CD4-positive, alpha-beta T cell (primary cell): Measurements from ENCODE around the gene MCOLN1. TPM values are rescaled to one million over a fixed set of nuclear protein-coding genes. Genes with fewer than 3 reads are reported as not detected.

Experiments used
- ATAC-seq: fragments of 200-7000 bp; cut with Tn5 transposase; one replicate; pipeline ENCODE4 v1.10.0; 2022; ENCODE audit warnings: mild to moderate bottlenecking; ENCODE audit not compliant: poor library complexity
- CTCF ChIA-PET: fragments of 350-600 bp; sonication (Branson Sonifier 250); formaldehyde crosslinking; loops from one replicate; lab custom pipeline; 2021; ENCODE audit warnings: antibody characterized with exemption, inconsistent platforms; lab: Charles Lee
- POLR2A ChIA-PET: fragments of 350-600 bp; sonication (Branson Sonifier 250); formaldehyde crosslinking; loops from one replicate; lab custom pipeline; 2021; ENCODE audit warnings: antibody characterized with exemption, inconsistent platforms; lab: Charles Lee
- DNase-seq, 14 experiments: peaks; one replicate each; pipeline ENCODE4 v3.0.0-alpha.2; 2013 to 2020; ENCODE audit warnings: mixed read lengths in 2 of 14
- H3K27ac ChIP-seq, 2 donors: one replicate each; pipeline versions ENCODE4 v1.5.1 to v1.7.0; 2013; ENCODE audit warnings: low read length in 2 of 2, low read depth in 1 of 2, mild to moderate bottlenecking in 1 of 2
- H3K27me3 ChIP-seq, 2 experiments: 1 replicate in 1 of 2; 2 replicates in 1 of 2; pipeline versions ENCODE4 v1.6.1 to v1.7.0; 2013; ENCODE audit warnings: low read length in 2 of 2, control low read depth in 1 of 2, mild to moderate bottlenecking in 1 of 2, moderate library complexity in 1 of 2; ENCODE audit not compliant: insufficient read depth in 2 of 2, control insufficient read depth in 1 of 2
- H3K36me3 ChIP-seq: one replicate; pipeline ENCODE4 v1.6.1; 2013; ENCODE audit warnings: low read length, control low read depth; ENCODE audit not compliant: insufficient read depth
- H3K4me1 ChIP-seq: one replicate; pipeline ENCODE4 v1.6.1; 2013; ENCODE audit warnings: low read length, control low read depth; ENCODE audit not compliant: insufficient read depth
- H3K4me3 ChIP-seq: one replicate; pipeline ENCODE4 v1.5.1; 2013; ENCODE audit warnings: mild to moderate bottlenecking, low read length, moderate library complexity
- H3K9me3 ChIP-seq, 2 experiments: 1 replicate in 1 of 2; 2 replicates in 1 of 2; pipeline versions ENCODE4 v1.6.1 to v1.7.0; 2013; ENCODE audit warnings: low read length in 2 of 2, mild to moderate bottlenecking in 2 of 2, control low read depth in 1 of 2, moderate library complexity in 1 of 2; ENCODE audit not compliant: control insufficient read depth in 1 of 2, insufficient read depth in 1 of 2
- H3K27ac Mint-ChIP-seq: one replicate; pipeline ENCODE4 v1.8.0; 2020; ENCODE audit warnings: mixed read lengths
- H3K27me3 Mint-ChIP-seq: one replicate; pipeline ENCODE4 v1.8.0; 2021; ENCODE audit warnings: mixed read lengths
- H3K36me3 Mint-ChIP-seq: one replicate; pipeline ENCODE4 v1.8.0; 2021; ENCODE audit warnings: low read depth, mixed read lengths
- H3K4me1 Mint-ChIP-seq: one replicate; pipeline ENCODE4 v1.8.0; 2021; ENCODE audit warnings: low read depth, mixed read lengths
- H3K4me3 Mint-ChIP-seq: one replicate; pipeline ENCODE4 v1.8.0; 2020; ENCODE audit warnings: mild to moderate bottlenecking, mixed read lengths
- H3K9me3 Mint-ChIP-seq: one replicate; pipeline ENCODE4 v1.8.0; 2020; ENCODE audit warnings: mixed read lengths
- CTCF ChIP-seq: fragments of 200-600 bp; IDR thresholded peaks from one replicate; pipeline ENCODE4 v1.8.0; 2022; ENCODE audit warnings: antibody characterized with exemption, mild to moderate bottlenecking
- intact Hi-C, 2 experiments: fragments of 100-400 bp; cut with DNase I in 1 of 2; cut with micrococcal nuclease in 1 of 2; formaldehyde crosslinking; loops; one replicate each; pipeline versions ENCODE4 v1.15.1 to v1.9.0; 2023 to 2025; cut with DNase I, micrococcal nuclease
- total RNA-seq, 174 experiments: library from RNA in 2 of 174; stranded (reverse) in 2 of 174; gene quantifications; one replicate each; pipeline ENCODE4 v1.2.3 and lab custom pipeline; 2021 to 2026

Gene MCOLN1
- total RNA-seq, 2 experiments from 2014 or later = 7.9 to 8.8 TPM

GRCh38 chr19:7539827-7540425 lies 17.5 kb downstream of the MCOLN1 start:
- ATAC-seq = no peak
- TF ChIP-seq CTCF = no peak
- Histone ChIP-seq H3K9me3 (no peaks in the 10 kb centered on the region), H3K4me3 (no peak overlapping the region), H3K27ac (no peak overlapping the region), H3K36me3 (peaks cover 41% of the 10 kb centered on the region), H3K27me3 (no peaks in the 10 kb centered on the region), H3K4me1 (peaks cover 28% of the 10 kb centered on the region)
- no peaks in the 10 kb centered on the region for H3K27me3 Mint-ChIP-seq
- no peaks in the 10 kb centered on the region for H3K9me3 Mint-ChIP-seq
- intact Hi-C loops = loop anchor here in 1 of 2 experiments (5.0 to 10.0 kb wide), 2 partner anchors 87 to 365 kb away; partner anchors contain the start of genes MAP2K7, PET100 and XAB2
- no peak overlapping the region for H3K27ac Mint-ChIP-seq
- H3K4me1 Mint-ChIP-seq = peaks cover 16% of the 10 kb centered on the region
- POLR2A ChIA-PET = interaction anchor here (2.1 kb wide), 1 partner anchor 18 kb away, joined by 7 read pairs; the partner anchor contains the start of gene MCOLN1
- DNase-seq = no peak
- CTCF ChIA-PET = no interaction called here
- peaks cover 52% of the 10 kb centered on the region for H3K36me3 Mint-ChIP-seq
- no peak overlapping the region for H3K4me3 Mint-ChIP-seq

DNA sequence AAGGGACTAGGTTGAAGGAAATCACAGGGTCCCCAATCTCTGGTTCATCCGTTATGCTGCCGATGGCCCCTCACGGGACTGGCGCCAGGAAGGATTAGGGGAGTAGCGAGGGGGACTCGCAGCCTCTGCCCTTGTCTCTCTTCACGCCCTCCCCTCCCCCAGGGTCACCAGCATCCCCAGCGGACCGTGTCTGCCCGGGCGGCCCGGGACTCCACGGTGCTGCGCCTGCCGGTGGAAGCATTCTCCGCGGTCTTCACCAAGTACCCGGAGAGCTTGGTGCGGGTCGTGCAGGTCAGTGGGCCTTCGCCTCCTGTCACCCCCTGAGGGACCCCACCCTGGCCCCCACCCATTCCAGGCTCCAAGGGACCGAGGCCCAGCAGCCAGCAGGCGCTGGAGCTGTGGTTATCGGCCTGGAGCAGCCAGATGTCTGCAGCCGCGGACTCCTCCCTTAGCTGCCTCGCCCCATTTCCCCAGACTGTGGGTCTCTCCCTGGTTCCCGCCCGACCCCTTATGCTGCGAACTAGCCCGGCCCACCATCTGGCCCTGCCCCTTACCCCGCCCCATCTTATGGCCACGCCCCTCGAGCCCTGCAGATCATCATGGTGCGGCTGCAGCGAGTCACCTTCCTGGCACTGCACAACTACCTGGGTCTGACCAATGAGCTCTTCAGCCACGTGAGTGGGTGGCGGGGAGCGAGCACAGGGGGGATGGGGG lies 18.5 kb downstream of the MCOLN1 start:
- no peaks in the 10 kb centered on the region for H3K9me3 Mint-ChIP-seq
- TF ChIP-seq CTCF = no peak
- ChIA-PET CTCF (interaction anchor here (1.5 kb wide), 1 partner anchor 27 kb away, joined by 3 read pairs; no protein-coding TSS in a partner anchor), POLR2A (interaction anchor here (0.7 kb wide), 1 partner anchor 19 kb away, joined by 3 read pairs; the partner anchor contains the start of gene MCOLN1)
- peaks cover 21% of the 10 kb centered on the region for H3K4me1 ChIP-seq
- intact Hi-C loops = no loop called here
- peaks cover 48% of the 10 kb centered on the region for H3K36me3 Mint-ChIP-seq
- H3K27me3 ChIP-seq = no peaks in the 10 kb centered on the region
- no peak overlapping the region for H3K27ac ChIP-seq
- no peak overlapping the region for H3K4me3 ChIP-seq
- no peak overlapping the region for H3K27ac Mint-ChIP-seq
- no peaks in the 10 kb centered on the region for H3K27me3 Mint-ChIP-seq
- ATAC-seq (no peak), DNase-seq (peak in 1 of 14 experiments; percentile 38)
- H3K36me3 ChIP-seq = peaks cover 43% of the 10 kb centered on the region
- no peaks in the 10 kb centered on the region for H3K9me3 ChIP-seq
- H3K4me3 Mint-ChIP-seq = no peak overlapping the region
- H3K4me1 Mint-ChIP-seq = peaks cover 13% of the 10 kb centered on the region

- intact Hi-C loops = no loop called here
- ATAC-seq (no peak), DNase-seq (no peak)
- ChIA-PET CTCF (interaction anchor here (1.5 kb wide), 1 partner anchor 27 kb away, joined by 3 read pairs; no protein-coding TSS in a partner anchor), POLR2A (interaction anchor here (0.7 kb wide), 1 partner anchor 19 kb away, joined by 3 read pairs; the partner anchor contains the start of gene MCOLN1)
- H3K36me3 ChIP-seq = peaks cover 43% of the 10 kb centered on the region
- Mint-ChIP-seq H3K4me3 (no peak overlapping the region), H3K4me1 (peaks cover 12% of the 10 kb centered on the region), H3K36me3 (peaks cover 47% of the 10 kb centered on the region), H3K9me3 (no peaks in the 10 kb centered on the region), H3K27me3 (no peaks in the 10 kb centered on the region), H3K27ac (no peak overlapping the region)
- no peak overlapping the region for H3K4me3 ChIP-seq
- H3K4me1 ChIP-seq = peaks cover 15% of the 10 kb centered on the region
- no peaks in the 10 kb centered on the region for H3K27me3 ChIP-seq
- H3K9me3 ChIP-seq = no peaks in the 10 kb centered on the region
- no peak for TF ChIP-seq CTCF
- H3K27ac ChIP-seq = no peak overlapping the region
Observed at GRCh38 chr19:7541475-7541824, 19.0 kb downstream of the MCOLN1 start.
